Caco-2 (cell line): ENCODE results near the gene SMDT1. TPM values are rescaled to one million over a fixed set of nuclear protein-coding genes. Genes with fewer than 3 reads are reported as not detected.

Source experiments
- BruUV-seq: library from RNA; stranded (reverse); fragments of 400-500 nt; replicated peaks from 2 replicates; lab custom pipeline; 2021; lab: Mats Ljungman, UMichigan
- CTCF ChIA-PET: fragments of 300-600 bp; sonication (Branson Sonifier 250); formaldehyde crosslinking; loops from one replicate; lab custom pipeline; 2022; ENCODE audit warnings: antibody characterized with exemption; lab: Charles Lee
- POLR2A ChIA-PET: fragments of 300-600 bp; sonication (Branson Sonifier 250); formaldehyde crosslinking; loops from one replicate; lab custom pipeline; 2022; ENCODE audit warnings: antibody characterized with exemption; lab: Charles Lee
- DNase-seq, 2 experiments: peaks; one replicate each; pipeline versions ENCODE4 v3.0.0 to v3.0.0-alpha.2; 2020 to 2022
- H3K27me3 ChIP-seq: replicated peaks from 2 replicates; pipeline ENCODE4 v1.6.0; 2011; ENCODE audit warnings: low read length; ENCODE audit not compliant: control insufficient read depth, insufficient read depth
- H3K36me3 ChIP-seq: 2 replicates; pipeline ENCODE4 v1.5.1; 2011; ENCODE audit warnings: low read length; ENCODE audit not compliant: control insufficient read depth, insufficient read depth
- H3K4me1 ChIP-seq: fragments of 250-450 bp; sonication (Bioruptor Pico); 2 replicates; pipeline ENCODE4 v1.5.1; 2020; ENCODE audit warnings: mild to moderate bottlenecking
- H3K4me3 ChIP-seq: 2 replicates; pipeline ENCODE4 v1.5.1; 2011; ENCODE audit warnings: low read depth, mild to moderate bottlenecking, control low read depth, low read length
- H3K9me3 ChIP-seq: fragments of 250-450 bp; sonication (Bioruptor Pico); 2 replicates; pipeline ENCODE4 v1.5.1; 2020; ENCODE audit warnings: mild to moderate bottlenecking, moderate library complexity
- H3K27ac Mint-ChIP-seq: one replicate; pipeline ENCODE4 v1.8.0; 2022; ENCODE audit warnings: mixed read lengths; ENCODE audit not compliant: unreplicated experiment
- H3K27me3 Mint-ChIP-seq: one replicate; pipeline ENCODE4 v1.8.0; 2022; ENCODE audit warnings: mixed read lengths; ENCODE audit not compliant: insufficient read depth, unreplicated experiment
- H3K36me3 Mint-ChIP-seq: one replicate; pipeline ENCODE4 v1.8.0; 2022; ENCODE audit warnings: mild to moderate bottlenecking, mixed read lengths; ENCODE audit not compliant: insufficient read depth, unreplicated experiment
- H3K4me1 Mint-ChIP-seq: one replicate; pipeline ENCODE4 v1.8.0; 2022; ENCODE audit warnings: low read depth, mixed read lengths; ENCODE audit not compliant: unreplicated experiment
- H3K4me3 Mint-ChIP-seq: one replicate; pipeline ENCODE4 v1.8.0; 2022; ENCODE audit warnings: mild to moderate bottlenecking, moderate library complexity, mixed read lengths; ENCODE audit not compliant: unreplicated experiment
- H3K9me3 Mint-ChIP-seq: one replicate; pipeline ENCODE4 v1.8.0; 2022; ENCODE audit warnings: mixed read lengths; ENCODE audit not compliant: unreplicated experiment
- intact Hi-C: fragments of 100-400 bp; cut with micrococcal nuclease; formaldehyde crosslinking; loops from one replicate; pipeline ENCODE4 v1.10.0; 2022; ENCODE audit not compliant: unreplicated experiment
- total RNA-seq: library from RNA; stranded (reverse); gene quantifications from 2 replicates; pipeline ENCODE4 v1.2.3, GENCODE V29; 2022
- TF ChIP-seq, protein P1 (sequence below), 2 experiments: fragments of 200-600 bp in 1 of 2; IDR thresholded peaks; 1 replicate in 1 of 2; 2 replicates in 1 of 2; pipeline versions ENCODE4 v1.5.1 to v1.8.0; 2011 to 2022; ENCODE audit warnings: antibody characterized with exemption in 1 of 2, control low read depth in 1 of 2, inconsistent platforms in 1 of 2, low read depth in 1 of 2, low read length in 1 of 2, mild to moderate bottlenecking in 1 of 2, moderate library complexity in 1 of 2; ENCODE audit not compliant: insufficient read depth in 1 of 2, severe bottlenecking in 1 of 2, unreplicated experiment in 1 of 2

Gene SMDT1
- total RNA-seq, 1 experiment from 2014 or later, result 68.6 TPM

DNA sequence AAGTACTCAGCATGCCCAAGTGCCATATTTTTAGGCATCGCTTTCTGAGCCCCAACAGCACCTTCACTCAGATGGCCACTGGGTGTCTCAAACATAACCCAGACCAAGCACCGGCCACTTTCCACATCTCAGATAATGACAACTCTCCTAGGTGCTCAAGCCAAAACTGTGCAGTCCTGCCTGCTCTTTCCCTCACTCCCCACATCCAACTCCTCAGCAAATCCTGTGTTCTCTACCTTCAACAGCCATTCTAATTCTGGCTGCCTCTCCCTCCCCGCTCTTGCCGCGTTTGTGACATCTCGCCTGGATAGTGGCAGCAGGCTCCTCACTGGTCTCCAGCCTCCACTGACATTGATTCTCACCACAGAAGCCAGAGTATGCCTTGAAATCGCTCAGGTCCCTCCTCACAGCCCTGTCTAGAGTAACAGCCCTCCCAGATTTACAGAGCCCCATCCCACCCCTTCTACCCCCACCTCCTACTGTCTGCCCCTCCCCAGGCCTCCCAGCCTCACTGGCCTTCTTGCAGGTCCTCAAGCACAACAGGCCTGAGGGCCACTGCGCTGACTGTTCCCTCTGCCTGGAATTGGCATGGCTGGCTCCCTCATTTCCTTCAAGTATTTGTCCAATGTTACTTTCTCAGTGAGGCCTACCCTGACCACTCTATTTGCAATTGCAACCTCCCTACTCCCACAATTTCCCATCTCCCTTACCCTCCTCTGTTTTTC, 6.7 kb upstream of the SMDT1 start:
- TF ChIP-seq, protein P1, sequence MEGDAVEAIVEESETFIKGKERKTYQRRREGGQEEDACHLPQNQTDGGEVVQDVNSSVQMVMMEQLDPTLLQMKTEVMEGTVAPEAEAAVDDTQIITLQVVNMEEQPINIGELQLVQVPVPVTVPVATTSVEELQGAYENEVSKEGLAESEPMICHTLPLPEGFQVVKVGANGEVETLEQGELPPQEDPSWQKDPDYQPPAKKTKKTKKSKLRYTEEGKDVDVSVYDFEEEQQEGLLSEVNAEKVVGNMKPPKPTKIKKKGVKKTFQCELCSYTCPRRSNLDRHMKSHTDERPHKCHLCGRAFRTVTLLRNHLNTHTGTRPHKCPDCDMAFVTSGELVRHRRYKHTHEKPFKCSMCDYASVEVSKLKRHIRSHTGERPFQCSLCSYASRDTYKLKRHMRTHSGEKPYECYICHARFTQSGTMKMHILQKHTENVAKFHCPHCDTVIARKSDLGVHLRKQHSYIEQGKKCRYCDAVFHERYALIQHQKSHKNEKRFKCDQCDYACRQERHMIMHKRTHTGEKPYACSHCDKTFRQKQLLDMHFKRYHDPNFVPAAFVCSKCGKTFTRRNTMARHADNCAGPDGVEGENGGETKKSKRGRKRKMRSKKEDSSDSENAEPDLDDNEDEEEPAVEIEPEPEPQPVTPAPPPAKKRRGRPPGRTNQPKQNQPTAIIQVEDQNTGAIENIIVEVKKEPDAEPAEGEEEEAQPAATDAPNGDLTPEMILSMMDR (IDR thresholded peaks at IDR 0.05; ENCODE audit: insufficient read depth in 1 of 2, low read depth in 1 of 2, low read length in 1 of 2, severe bottlenecking in 1 of 2, unreplicated experiment in 1 of 2), result peak in 1 of 2 experiments; percentile 20
- intact Hi-C loops, result loop anchor here (5.0 to 10.0 kb wide), 5 partner anchors 105 to 542 kb away; partner anchors contain the start of genes CENPM, PMM1, POLDIP3 and SEPTIN3
- ChIA-PET POLR2A (no interaction called here), CTCF (no interaction called here)
- Mint-ChIP-seq H3K27me3 (no peaks in the 10 kb centered on the region), H3K9me3 (no peaks in the 10 kb centered on the region), H3K4me1 (peaks cover 5% of the 10 kb centered on the region), H3K4me3 (peak overlapping the region; percentile 72), H3K36me3 (peaks cover 20% of the 10 kb centered on the region), H3K27ac (peak overlapping the region; percentile 83)
- Histone ChIP-seq H3K4me1 (peaks cover 26% of the 10 kb centered on the region), H3K36me3 (peaks cover 1% of the 10 kb centered on the region; the same call in 1 of the 2 replicates), H3K4me3 (no peak overlapping the region), H3K9me3 (no peaks in the 10 kb centered on the region), H3K27me3 (no peaks in the 10 kb centered on the region)
- BruUV-seq, result no TSS peak
- DNase-seq, result peak in 1 of 2 experiments; percentile 27

DNA sequence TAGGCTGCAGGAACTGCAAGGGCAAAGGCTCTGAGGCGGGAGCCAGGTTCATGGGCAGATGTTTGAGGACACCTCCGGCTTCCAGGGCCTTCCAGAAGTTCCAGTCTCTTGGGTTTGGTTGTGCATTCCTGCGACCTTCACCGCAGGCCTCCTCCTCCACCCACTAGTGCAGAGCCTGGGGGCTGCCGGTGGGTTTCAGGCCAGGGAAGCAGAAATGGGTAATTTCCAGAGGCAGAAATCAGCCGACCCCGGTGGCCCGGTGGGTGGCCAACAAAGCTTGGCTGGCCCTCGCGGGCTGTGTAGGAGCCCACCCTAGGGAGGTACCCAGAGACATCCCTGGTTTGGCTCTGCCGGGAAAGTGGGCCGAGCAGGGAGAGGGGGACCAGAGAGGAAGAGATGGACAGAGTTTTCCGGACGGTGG, 5.9 kb upstream of the SMDT1 start:
- ChIA-PET CTCF (no interaction called here), POLR2A (no interaction called here)
- no peaks in the 10 kb centered on the region for H3K9me3 ChIP-seq
- Mint-ChIP-seq H3K27me3 (no peaks in the 10 kb centered on the region), H3K36me3 (peaks cover 17% of the 10 kb centered on the region), H3K4me1 (peaks cover 5% of the 10 kb centered on the region), H3K9me3 (no peaks in the 10 kb centered on the region), H3K4me3 (peak overlapping the region; percentile 72), H3K27ac (peak overlapping the region; percentile 83)
- no TSS peak for BruUV-seq
- H3K36me3 ChIP-seq, result peaks cover 1% of the 10 kb centered on the region; the same call in 1 of the 2 replicates
- TF ChIP-seq, protein P1 (IDR thresholded peaks at IDR 0.05; ENCODE audit: insufficient read depth in 1 of 2, low read depth in 1 of 2, low read length in 1 of 2, severe bottlenecking in 1 of 2, unreplicated experiment in 1 of 2), result no peak
- intact Hi-C loops, result loop anchor here (2.0 to 10.0 kb wide), 6 partner anchors 17 to 541 kb away; partner anchors contain the start of genes CENPM, NDUFA6, PMM1 and POLDIP3
- no peak for DNase-seq
- peak overlapping the region; percentile 83 for H3K4me3 ChIP-seq
- H3K4me1 ChIP-seq, result peaks cover 30% of the 10 kb centered on the region
- no peaks in the 10 kb centered on the region for H3K27me3 ChIP-seq

DNA sequence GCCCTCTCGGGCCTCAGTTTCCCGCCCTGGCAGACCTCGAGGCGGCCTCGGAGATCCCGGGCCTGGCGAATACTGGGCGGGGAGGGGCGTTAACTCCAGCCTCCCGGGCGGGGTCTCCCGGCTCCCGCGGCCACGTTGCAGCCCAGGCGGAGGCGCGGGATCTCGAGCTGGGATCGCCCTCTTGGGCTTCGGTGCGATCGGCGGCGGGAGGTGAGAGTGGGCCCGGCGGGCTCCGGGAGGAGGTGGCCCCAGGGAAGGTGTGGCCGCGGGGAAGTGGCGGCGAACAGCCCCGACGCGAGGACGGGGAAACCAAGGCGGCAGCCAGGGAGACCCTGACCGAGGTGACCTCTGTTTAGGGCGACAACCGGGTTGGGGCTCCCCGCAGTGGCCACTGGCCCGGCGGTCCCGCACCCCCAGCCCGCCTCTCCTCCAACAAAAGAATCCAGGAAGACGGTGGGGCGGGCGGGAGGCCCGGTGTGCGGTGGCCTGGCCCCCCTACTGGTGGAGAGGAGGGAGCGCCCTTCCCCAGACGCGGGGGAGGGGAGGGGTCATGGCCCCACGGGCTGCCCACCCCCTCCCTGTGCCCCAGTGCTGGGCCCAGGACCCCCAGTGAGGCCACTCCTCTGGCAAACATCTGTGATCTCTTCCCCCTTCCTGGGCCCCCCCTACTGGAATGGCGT, 5.2 kb upstream of the SMDT1 start, which contains the start of gene PHETA2:
TSS of gene PHETA2 (plus strand) at position 117 of the 680 bp plus-strand sequence. CDS start 3,046 bp downstream, outside the sequence.
- H3K4me1 Mint-ChIP-seq, result peaks cover 5% of the 10 kb centered on the region
- Histone ChIP-seq H3K9me3 (no peaks in the 10 kb centered on the region), H3K4me3 (peak within 1 kb of the TSS; percentile 83), H3K36me3 (peaks cover 1% of the 10 kb centered on the region; the same call in 1 of the 2 replicates), H3K4me1 (peaks cover 36% of the 10 kb centered on the region), H3K27me3 (no peaks in the 10 kb centered on the region)
- ChIA-PET POLR2A (no interaction called here), CTCF (no interaction called here)
- TF ChIP-seq, protein P1 (IDR thresholded peaks at IDR 0.05; ENCODE audit: insufficient read depth in 1 of 2, low read depth in 1 of 2, low read length in 1 of 2, severe bottlenecking in 1 of 2, unreplicated experiment in 1 of 2), result peak; percentile 50 to 69
- H3K4me3 Mint-ChIP-seq, result peak within 1 kb of the TSS; percentile 72
- DNase-seq, result peak; percentile 71 to 79
- intact Hi-C loops, result loop anchor here (2.0 to 10.0 kb wide), 6 partner anchors 17 to 541 kb away; partner anchors contain the start of genes CENPM, NDUFA6, PMM1 and POLDIP3
- H3K27ac Mint-ChIP-seq, result peak within 1 kb of the TSS; percentile 83
- H3K27me3 Mint-ChIP-seq, result no peaks in the 10 kb centered on the region
- peaks cover 23% of the 10 kb centered on the region for H3K36me3 Mint-ChIP-seq
- BruUV-seq, result no TSS peak
- H3K9me3 Mint-ChIP-seq, result no peaks in the 10 kb centered on the region
